Measurements from ENCODE around the gene ST8SIA6.

Gene ST8SIA6

GRCh38 chr10:17386021-17386420 is 68.4 kb downstream of the ST8SIA6 start:
- DNase-seq (ENCODE audit: low spot score), result no peak

GRCh38 chr10:17385066-17385465 is 69.3 kb downstream of the ST8SIA6 start:
- DNase-seq (ENCODE audit: low spot score), result no peak

DNA sequence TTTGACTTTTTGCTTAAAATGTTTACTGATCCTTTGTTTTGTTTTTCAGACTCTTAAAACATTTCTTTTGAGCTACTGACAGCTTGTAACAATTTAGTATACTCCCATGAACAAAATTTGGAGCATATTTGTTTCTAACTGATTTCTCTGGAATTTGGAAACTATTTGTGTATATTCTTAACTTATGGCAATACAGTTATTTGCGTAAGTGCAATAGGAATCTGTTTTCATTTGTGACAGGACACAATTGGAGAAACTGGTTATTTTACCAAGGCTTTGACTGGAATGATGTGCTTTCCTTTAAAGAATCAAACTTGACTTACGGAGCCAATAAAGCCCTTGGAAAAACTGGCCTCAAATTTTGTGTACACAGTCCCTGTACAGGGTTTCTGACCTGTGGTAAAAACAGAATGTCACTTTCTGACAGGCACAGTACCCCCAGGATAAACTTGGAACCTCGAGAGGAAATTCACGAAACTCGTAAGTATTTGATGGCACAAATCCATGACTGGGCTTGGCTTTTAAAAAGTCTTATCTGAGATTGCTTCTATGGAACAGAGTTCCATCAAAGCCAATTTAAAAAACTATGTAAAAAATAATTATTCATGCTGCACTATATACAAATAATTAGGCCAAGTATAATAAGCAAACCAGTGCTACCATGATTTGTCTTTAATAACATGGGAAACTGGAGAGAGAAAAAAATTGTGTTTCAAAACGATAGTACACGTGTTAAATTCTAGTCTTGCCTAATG is 70.4 kb downstream of the ST8SIA6 start:
- DNase-seq (ENCODE audit: low spot score), result no peak

- no peak for DNase-seq (ENCODE audit: low spot score)
Measured at GRCh38 chr10:17381502-17382142, 72.8 kb downstream of the ST8SIA6 start.

DNA sequence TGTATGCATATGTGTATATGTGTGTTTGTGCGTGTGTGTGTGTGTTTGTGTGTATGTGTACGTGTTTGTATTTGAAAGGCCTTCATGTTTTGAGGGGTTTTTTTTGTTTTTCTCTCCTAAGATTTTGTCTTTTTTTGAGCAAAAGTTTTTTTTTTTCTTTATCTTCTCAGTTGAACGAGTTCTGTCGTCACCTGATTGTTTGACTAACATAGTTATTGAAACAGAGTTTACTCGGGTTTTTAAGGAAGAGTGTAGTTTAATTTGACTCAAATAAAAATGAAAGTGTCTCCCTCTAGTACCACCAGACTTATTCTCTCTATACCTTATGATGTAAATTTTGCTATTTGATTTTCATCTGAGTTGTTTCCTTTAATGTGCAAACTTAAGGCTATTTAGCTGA is 73.5 kb downstream of the ST8SIA6 start:
- DNase-seq (ENCODE audit: low spot score), result no peak

GRCh38 chr10:17380016-17380415 is 74.4 kb downstream of the ST8SIA6 start:
- DNase-seq (ENCODE audit: low spot score), result no peak

DNA sequence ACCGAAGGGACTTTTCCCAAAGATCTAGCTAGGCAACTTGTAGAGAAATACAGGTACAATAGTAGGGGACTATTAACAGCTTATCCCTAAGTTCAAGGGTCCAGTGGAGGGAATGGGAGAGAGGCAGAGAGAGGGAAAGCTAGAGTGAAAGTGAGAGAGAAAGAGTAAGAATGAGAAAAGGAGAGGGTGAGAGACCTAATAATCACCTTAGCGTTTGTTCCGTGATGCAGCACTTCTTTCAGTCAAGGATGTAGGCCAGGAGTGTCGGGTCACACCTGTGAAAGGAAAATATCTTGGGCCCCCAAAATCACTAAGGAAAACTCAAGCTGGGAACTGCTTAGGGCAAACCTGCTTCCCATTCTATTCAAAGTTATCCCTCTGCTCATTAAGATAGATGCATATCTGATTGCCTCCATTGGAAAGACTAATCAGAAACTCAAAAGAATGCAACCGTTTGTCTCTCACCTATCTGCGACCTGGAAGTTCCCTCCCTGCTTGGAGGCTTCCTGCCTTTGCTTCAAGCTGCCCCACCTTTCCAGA is 75.2 kb downstream of the ST8SIA6 start:
- no peak for DNase-seq (ENCODE audit: low spot score)

- DNase-seq (ENCODE audit: low spot score), result peak; percentile 34
Measured at GRCh38 chr10:17375936-17376584, 78.3 kb downstream of the ST8SIA6 start.

DNA sequence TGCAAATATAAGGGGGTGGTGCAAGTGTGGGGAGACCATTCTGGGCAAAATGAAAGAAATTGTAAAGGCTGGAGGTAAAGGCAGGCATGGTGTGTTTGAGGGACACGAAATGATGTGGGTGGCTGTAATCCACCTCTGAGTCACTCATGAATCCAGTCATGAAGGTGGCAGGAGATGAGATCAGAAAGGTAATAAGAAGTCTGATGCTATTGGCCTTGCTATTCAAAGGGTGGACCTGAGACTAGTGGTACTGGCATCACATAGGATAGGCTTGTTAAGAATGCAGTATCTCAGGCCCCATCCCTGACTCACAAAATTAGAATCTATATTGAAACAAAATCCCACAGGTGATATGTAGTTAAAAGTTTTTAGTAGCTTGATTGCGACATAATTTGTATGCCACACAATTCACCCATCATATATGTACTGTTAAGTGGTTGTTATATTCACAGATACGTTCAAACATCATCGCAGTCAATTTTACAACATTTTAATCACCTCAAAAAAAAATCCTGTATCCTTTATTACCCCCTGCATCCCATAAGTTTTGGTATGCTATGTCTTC is 85.6 kb downstream of the ST8SIA6 start:
- no peak for DNase-seq (ENCODE audit: low spot score)

- no peak for DNase-seq (ENCODE audit: low spot score)
Measured at GRCh38 chr10:17366705-17367104, 87.7 kb downstream of the ST8SIA6 start.

GRCh38 chr10:17365402-17365801 is 89.0 kb downstream of the ST8SIA6 start:
- DNase-seq (ENCODE audit: low spot score), result no peak

DNA sequence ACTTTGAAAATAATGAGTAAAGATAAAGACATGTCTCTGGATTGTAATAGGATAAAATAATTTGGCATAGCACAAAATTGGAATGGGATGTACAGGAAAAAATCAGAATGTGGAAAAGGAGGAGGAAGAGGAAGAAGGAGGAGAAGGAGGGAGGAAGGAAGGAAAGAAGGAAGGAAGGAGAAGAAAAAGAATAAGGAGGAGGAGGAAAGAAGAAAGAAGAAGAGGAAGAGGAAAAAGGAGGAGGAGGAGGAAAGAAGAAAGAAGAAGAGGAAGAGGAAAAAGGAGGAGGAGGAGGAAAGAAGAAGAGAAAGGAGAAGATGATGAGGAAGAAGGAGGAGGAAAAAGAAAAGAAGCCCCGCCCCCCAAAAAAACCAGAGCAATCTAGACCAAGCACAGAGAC is 95.9 kb downstream of the ST8SIA6 start:
- DNase-seq (ENCODE audit: low spot score), result no peak

GRCh38 chr10:17357781-17358180 is 96.6 kb downstream of the ST8SIA6 start:
- DNase-seq (ENCODE audit: low spot score), result no peak

GRCh38 chr10:17356820-17357219 is 97.6 kb downstream of the ST8SIA6 start:
- no peak for DNase-seq (ENCODE audit: low spot score)

DNA sequence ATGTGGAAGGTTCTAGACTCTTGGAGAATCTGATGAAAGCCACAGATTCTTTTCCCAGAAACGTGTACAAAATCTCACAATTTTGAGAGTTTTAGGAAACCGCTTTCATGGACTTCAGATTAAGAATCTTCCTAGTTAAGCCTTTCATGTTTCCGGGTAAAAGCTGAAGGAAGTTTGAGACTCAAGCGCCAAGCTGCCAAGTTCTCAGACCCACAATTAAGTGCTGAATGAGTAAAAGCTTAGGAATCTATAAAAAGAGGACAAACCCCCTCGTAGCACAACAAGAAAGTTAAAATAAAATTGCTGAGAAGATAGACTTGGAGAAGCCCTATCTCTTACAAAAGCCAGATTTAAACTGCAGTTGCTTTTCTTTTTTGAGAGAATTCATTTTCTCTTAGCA is 99.6 kb downstream of the ST8SIA6 start:
- no peak for DNase-seq (ENCODE audit: low spot score)

GRCh38 chr10:17353568-17354300 is 100.7 kb downstream of the ST8SIA6 start:
- no peak for DNase-seq (ENCODE audit: low spot score)

GRCh38 chr10:17352583-17352982 is 101.8 kb downstream of the ST8SIA6 start:
- no peak for DNase-seq (ENCODE audit: low spot score)

- no peak for DNase-seq (ENCODE audit: low spot score)
Measured at GRCh38 chr10:17351506-17351905, 102.9 kb downstream of the ST8SIA6 start.

DNA sequence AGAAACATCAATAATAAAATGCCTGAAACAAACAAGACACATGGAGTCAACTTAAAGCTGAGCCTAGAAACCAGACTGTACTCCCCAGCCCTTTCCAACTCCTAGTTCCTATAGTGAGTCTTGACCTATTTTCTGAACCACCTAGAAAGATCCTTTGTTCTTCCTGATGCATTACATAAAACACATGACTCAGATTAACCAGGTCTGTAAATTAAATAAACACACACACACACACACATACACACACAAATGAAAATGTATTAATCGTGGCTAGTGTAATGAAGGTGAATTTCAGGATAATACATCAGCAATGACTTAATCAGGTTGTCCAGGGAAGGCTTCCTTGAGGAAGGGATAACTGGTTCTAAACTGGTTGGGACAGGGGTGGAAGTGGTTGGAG is 104.7 kb downstream of the ST8SIA6 start:
- no peak for DNase-seq (ENCODE audit: low spot score)

DNA sequence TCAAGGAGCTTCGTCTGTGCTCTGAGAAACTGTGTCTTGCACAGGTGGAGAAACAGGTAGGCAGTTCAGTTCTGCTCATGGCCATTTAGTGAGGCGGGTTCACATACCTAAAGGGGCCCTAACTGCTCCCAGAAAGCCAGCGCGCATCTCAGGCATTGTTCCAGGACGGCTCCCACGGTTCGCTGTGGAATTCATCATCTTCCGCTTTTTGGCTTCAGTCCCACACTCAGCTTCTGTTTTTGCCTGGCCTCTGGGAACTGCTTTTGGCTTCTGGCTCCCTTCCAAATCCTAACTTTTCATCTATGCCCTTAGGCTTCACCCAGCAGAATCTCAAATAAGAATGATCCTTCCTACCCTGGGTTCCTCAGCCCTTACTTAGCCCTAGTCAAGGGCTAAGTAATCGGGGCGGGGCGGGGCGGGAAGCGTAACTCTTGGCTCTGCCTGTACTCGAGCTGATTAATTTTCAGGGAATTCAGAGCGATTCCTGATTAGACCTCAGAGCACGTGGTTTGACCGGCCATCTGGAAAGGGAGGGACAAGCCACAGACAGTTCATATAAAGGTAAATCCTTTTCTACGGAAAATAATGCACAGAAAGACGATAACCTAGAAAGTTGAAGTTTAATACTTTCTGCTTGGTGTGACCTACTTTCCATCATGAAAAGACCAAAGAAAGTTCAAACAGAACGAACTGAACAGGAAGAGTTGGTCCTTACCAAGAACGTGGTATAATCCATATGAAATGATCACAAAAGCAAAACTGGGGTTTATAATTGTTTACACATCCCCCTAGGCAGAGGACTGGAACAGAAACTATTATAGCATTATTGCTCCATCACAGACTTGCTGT is 105.7 kb downstream of the ST8SIA6 start:
- no peak for DNase-seq (ENCODE audit: low spot score)

DNA sequence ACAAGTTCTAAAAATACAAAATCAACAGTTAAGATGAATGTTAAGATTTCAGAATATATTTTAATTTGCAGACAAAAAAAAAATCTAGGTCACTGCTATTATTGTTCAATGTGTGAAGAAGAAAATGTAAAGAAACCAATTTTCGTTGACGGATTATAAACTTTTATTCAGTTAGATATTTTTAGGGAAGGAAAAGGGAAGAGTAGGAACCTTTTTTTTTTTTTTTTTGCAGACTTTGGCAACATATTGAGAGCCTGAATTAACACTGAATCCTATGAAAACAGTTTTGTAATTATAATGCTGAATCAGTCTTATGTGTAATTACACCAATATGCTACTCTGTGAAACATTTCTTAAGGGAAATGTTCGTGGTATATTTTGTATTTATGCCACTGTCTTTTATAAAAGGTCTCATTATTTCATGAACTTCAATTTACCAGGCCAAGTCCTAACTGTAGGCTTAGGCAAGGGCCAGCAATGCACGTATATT is 106.3 kb downstream of the ST8SIA6 start:
- DNase-seq (ENCODE audit: low spot score), result no peak

Data from hematopoietic multipotent progenitor cell treated with erythropoietin and hydrocortisone succinate and interleukin-3 and kit ligand, for 15 days (in vitro differentiated cells).